ENCODE data around the gene MINPP1. TPM values are rescaled to one million over a fixed set of nuclear protein-coding genes. Genes with fewer than 3 reads are reported as not detected.
"Not testable (repeated sequence)": the region's sequence is repeated elsewhere in the genome, so short reads cannot be mapped to it uniquely, and the experiment has no call there.

MINPP1 gene
- total RNA-seq (100 to 1,000 TPM in 1 of 2 donors, 10 to 100 TPM in 1; 29.5 to 111 TPM), polyA plus RNA-seq (10 to 100 TPM; 19.1 to 19.8 TPM)

GRCh38 chr10:87504640-87505365, at the start of gene MINPP1:
Gene MINPP1 (plus strand): TSS chr10:87504893. CDS start chr10:87504916, 23 bp downstream.
- peak within 1 kb of the TSS; percentile 76 to 77 for H3K9ac ChIP-seq (ENCODE audit: low read depth in 1 of 2, low read length in 2 of 2)
- peak within 1 kb of the TSS; percentile 74 to 94 (median 91) for H3K4me3 ChIP-seq (ENCODE audit: low read depth in 1 of 3, low read length in 3 of 3)
- DNase-seq (ENCODE audit: low spot score), result peak; percentile 89
- H3K9me3 ChIP-seq (ENCODE audit: control insufficient read depth in 4 of 4, low read length in 3 of 4), result no peaks in the 10 kb centered on the region
- H3K27me3 ChIP-seq (ENCODE audit: control insufficient read depth in 4 of 4, insufficient read depth in 4 of 4, low read length in 3 of 4), result no peaks in the 10 kb centered on the region
- TF ChIP-seq SP1 (IDR thresholded peaks at IDR 0.05) (peak; percentile 7), MAX (IDR thresholded peaks at IDR 0.05) (no peak), CTCF (IDR thresholded peaks at IDR 0.05; ENCODE audit: low read depth, low read length, missing input control) (no peak), RAD21 (IDR thresholded peaks at IDR 0.05) (no peak), YY1 (IDR thresholded peaks at IDR 0.05) (no peak), ZBTB33 (IDR thresholded peaks at IDR 0.05) (no peak), TAF1 (conservative IDR thresholded peaks at IDR 0.05) (no peak), EGR1 (IDR thresholded peaks at IDR 0.05; ENCODE audit: low read depth in 2 of 2) (peak in 1 of 2 donors; percentile 33), NR2F2 (IDR thresholded peaks at IDR 0.05) (no peak), REST (IDR thresholded peaks at IDR 0.05) (peak; percentile 74), HNF4G (IDR thresholded peaks at IDR 0.05) (no peak), HNF4A (conservative IDR thresholded peaks at IDR 0.05) (peak in 1 of 2 donors; percentile 15), ATF3 (IDR thresholded peaks at IDR 0.05) (no peak), RXRA (IDR thresholded peaks at IDR 0.05) (no peak), JUND (IDR thresholded peaks at IDR 0.05) (no peak), FOXA2 (IDR thresholded peaks at IDR 0.05) (no peak), FOXA1 (IDR thresholded peaks at IDR 0.05) (no peak), GABPA (IDR thresholded peaks at IDR 0.05 in 1 of 2, conservative IDR thresholded peaks at IDR 0.05 in 1 of 2) (peak; percentile 70 to 93)
- H3K4me1 ChIP-seq (ENCODE audit: control insufficient read depth in 4 of 4, insufficient read depth in 4 of 4, low read length in 3 of 4), result peaks cover 0 to 52% (median 41%) of the 10 kb centered on the region in 4 donors
- H3K27ac ChIP-seq (ENCODE audit: low read depth in 1 of 2, low read length in 2 of 2), result peak within 1 kb of the TSS; percentile 76 to 86
- no peaks in the 10 kb centered on the region for H3K36me3 ChIP-seq (ENCODE audit: control insufficient read depth in 4 of 4, insufficient read depth in 3 of 4, low read depth in 1 of 4, low read length in 3 of 4)
- under 1% methylated on average over 74 of the region's 74 CpGs for WGBS

- H3K27me3 ChIP-seq (ENCODE audit: control insufficient read depth in 4 of 4, insufficient read depth in 4 of 4, low read length in 3 of 4); H3K36me3 ChIP-seq (ENCODE audit: control insufficient read depth in 4 of 4, insufficient read depth in 3 of 4, low read depth in 1 of 4, low read length in 3 of 4); H3K9ac ChIP-seq (ENCODE audit: low read depth in 1 of 2, low read length in 2 of 2); H3K4me1 ChIP-seq (ENCODE audit: control insufficient read depth in 4 of 4, insufficient read depth in 4 of 4, low read length in 3 of 4); DNase-seq (ENCODE audit: low spot score); H3K27ac ChIP-seq (ENCODE audit: low read depth in 1 of 2, low read length in 2 of 2); H3K9me3 ChIP-seq (ENCODE audit: control insufficient read depth in 4 of 4, low read length in 3 of 4); H3K4me3 ChIP-seq (ENCODE audit: low read depth in 1 of 3, low read length in 3 of 3): not testable (repeated sequence)
- no CpG with 5 or more reads among the region's 1 CpG for WGBS
These were observed 48.0 kb upstream of the MINPP1 start for GRCh38 chr10:87456586-87457220.

- DNase-seq (ENCODE audit: low spot score); H3K27ac ChIP-seq (ENCODE audit: low read depth in 1 of 2, low read length in 2 of 2); H3K27me3 ChIP-seq (ENCODE audit: control insufficient read depth in 4 of 4, insufficient read depth in 4 of 4, low read length in 3 of 4); H3K36me3 ChIP-seq (ENCODE audit: control insufficient read depth in 4 of 4, insufficient read depth in 3 of 4, low read depth in 1 of 4, low read length in 3 of 4); H3K4me1 ChIP-seq (ENCODE audit: control insufficient read depth in 4 of 4, insufficient read depth in 4 of 4, low read length in 3 of 4); H3K9ac ChIP-seq (ENCODE audit: low read depth in 1 of 2, low read length in 2 of 2); H3K4me3 ChIP-seq (ENCODE audit: low read depth in 1 of 3, low read length in 3 of 3); H3K9me3 ChIP-seq (ENCODE audit: control insufficient read depth in 4 of 4, low read length in 3 of 4): not testable (repeated sequence)
- 100% methylated on average over 1 of the region's 2 CpGs for WGBS
These were observed 42.9 kb upstream of the MINPP1 start for GRCh38 chr10:87461751-87462150.

Data from liver (tissue), 9 donors.